Measurements from ENCODE around the gene CBFA2T3.

The CBFA2T3 gene

GRCh38 chr16:88977018-88977811 is at the start of gene CBFA2T3:
Gene CBFA2T3 (minus strand): TSS chr16:88977207. CDS start chr16:88976807, 400 bp downstream.
- Histone ChIP-seq H3F3A (ENCODE audit: low read depth) (peaks cover 10% of the 10 kb centered on the region), H3K4me2 (ENCODE audit: low read depth, low read length, poor library complexity, severe bottlenecking) (peak within 1 kb of the TSS; percentile 97), H3K36me3 (ENCODE audit: insufficient read depth, low read length) (no peaks in the 10 kb centered on the region), H4K20me1 (ENCODE audit: insufficient read depth, low read length, poor library complexity, severe bottlenecking) (peaks cover 36% of the 10 kb centered on the region), H3K4me1 (ENCODE audit: insufficient read depth, low read length, poor library complexity, severe bottlenecking) (peaks cover 29% of the 10 kb centered on the region), H3K9ac (ENCODE audit: low read depth, low read length, poor library complexity, severe bottlenecking) (peak within 1 kb of the TSS; percentile 100), H3K27me3 (ENCODE audit: insufficient read depth, low read length, poor library complexity, severe bottlenecking) (peaks cover 12% of the 10 kb centered on the region), H3K4me3 (ENCODE audit: low read length, poor library complexity, severe bottlenecking) (peak within 1 kb of the TSS; percentile 98), H3K79me2 (ENCODE audit: insufficient read depth, low read length) (peaks cover 66% of the 10 kb centered on the region), H2AFZ (ENCODE audit: low read length) (no peak within 1 kb of the TSS), H3K9me3 (ENCODE audit: insufficient read depth, low read depth, low read length) (no peaks in the 10 kb centered on the region), H3K9me2 (replicated peaks; ENCODE audit: low read depth, low read length) (no peaks in the 10 kb centered on the region)
- TF ChIP-seq CTCF (conservative IDR thresholded peaks at IDR 0.05; ENCODE audit: low read length) (no peak), EZH2phosphoT487 (IDR thresholded peaks at IDR 0.05; ENCODE audit: borderline replicate concordance) (no peak)

GRCh38 chr16:89026121-89026612 is 49.2 kb upstream of the CBFA2T3 start:
- no peaks in the 10 kb centered on the region for H3K27me3 ChIP-seq (ENCODE audit: insufficient read depth, low read length, poor library complexity, severe bottlenecking)
- TF ChIP-seq CTCF (conservative IDR thresholded peaks at IDR 0.05; ENCODE audit: low read length) (no peak), EZH2phosphoT487 (IDR thresholded peaks at IDR 0.05; ENCODE audit: borderline replicate concordance) (no peak)
- no peaks in the 10 kb centered on the region for H3K36me3 ChIP-seq (ENCODE audit: insufficient read depth, low read length)
- H2AFZ ChIP-seq (ENCODE audit: low read length), result no peak overlapping the region
- H3F3A ChIP-seq (ENCODE audit: low read depth), result no peaks in the 10 kb centered on the region
- no peaks in the 10 kb centered on the region for H3K79me2 ChIP-seq (ENCODE audit: insufficient read depth, low read length)
- H3K4me3 ChIP-seq (ENCODE audit: low read length, poor library complexity, severe bottlenecking), result no peak overlapping the region
- H3K9me2 ChIP-seq (replicated peaks; ENCODE audit: low read depth, low read length), result no peaks in the 10 kb centered on the region
- H3K4me1 ChIP-seq (ENCODE audit: insufficient read depth, low read length, poor library complexity, severe bottlenecking), result no peaks in the 10 kb centered on the region
- no peaks in the 10 kb centered on the region for H3K9me3 ChIP-seq (ENCODE audit: insufficient read depth, low read depth, low read length)
- H4K20me1 ChIP-seq (ENCODE audit: insufficient read depth, low read length, poor library complexity, severe bottlenecking), result no peaks in the 10 kb centered on the region
- no peak overlapping the region for H3K4me2 ChIP-seq (ENCODE audit: low read depth, low read length, poor library complexity, severe bottlenecking)
- no peak overlapping the region for H3K9ac ChIP-seq (ENCODE audit: low read depth, low read length, poor library complexity, severe bottlenecking)

- H3F3A ChIP-seq (ENCODE audit: low read depth), result no peaks in the 10 kb centered on the region
- no peak overlapping the region for H3K4me3 ChIP-seq (ENCODE audit: low read length, poor library complexity, severe bottlenecking)
- no peaks in the 10 kb centered on the region for H3K79me2 ChIP-seq (ENCODE audit: insufficient read depth, low read length)
- no peak overlapping the region for H2AFZ ChIP-seq (ENCODE audit: low read length)
- H4K20me1 ChIP-seq (ENCODE audit: insufficient read depth, low read length, poor library complexity, severe bottlenecking), result no peaks in the 10 kb centered on the region
- H3K4me2 ChIP-seq (ENCODE audit: low read depth, low read length, poor library complexity, severe bottlenecking), result no peak overlapping the region
- no peaks in the 10 kb centered on the region for H3K27me3 ChIP-seq (ENCODE audit: insufficient read depth, low read length, poor library complexity, severe bottlenecking)
- no peaks in the 10 kb centered on the region for H3K9me3 ChIP-seq (ENCODE audit: insufficient read depth, low read depth, low read length)
- no peaks in the 10 kb centered on the region for H3K4me1 ChIP-seq (ENCODE audit: insufficient read depth, low read length, poor library complexity, severe bottlenecking)
- TF ChIP-seq EZH2phosphoT487 (IDR thresholded peaks at IDR 0.05; ENCODE audit: borderline replicate concordance), result no peak
- no peak for TF ChIP-seq CTCF (conservative IDR thresholded peaks at IDR 0.05; ENCODE audit: low read length)
- H3K9ac ChIP-seq (ENCODE audit: low read depth, low read length, poor library complexity, severe bottlenecking), result no peak overlapping the region
- H3K36me3 ChIP-seq (ENCODE audit: insufficient read depth, low read length), result no peaks in the 10 kb centered on the region
- H3K9me2 ChIP-seq (replicated peaks; ENCODE audit: low read depth, low read length), result no peaks in the 10 kb centered on the region
These were observed 48.6 kb upstream of the CBFA2T3 start for GRCh38 chr16:89025636-89026035.

Data from Loucy (cell line).